ENCODE measurements around the gene EMC10. TPM values are rescaled to one million over a fixed set of nuclear protein-coding genes. Genes with fewer than 3 reads are reported as not detected.

The EMC10 gene
- total RNA-seq, 1 donor from 2014 or later = 66.9 TPM

DNA sequence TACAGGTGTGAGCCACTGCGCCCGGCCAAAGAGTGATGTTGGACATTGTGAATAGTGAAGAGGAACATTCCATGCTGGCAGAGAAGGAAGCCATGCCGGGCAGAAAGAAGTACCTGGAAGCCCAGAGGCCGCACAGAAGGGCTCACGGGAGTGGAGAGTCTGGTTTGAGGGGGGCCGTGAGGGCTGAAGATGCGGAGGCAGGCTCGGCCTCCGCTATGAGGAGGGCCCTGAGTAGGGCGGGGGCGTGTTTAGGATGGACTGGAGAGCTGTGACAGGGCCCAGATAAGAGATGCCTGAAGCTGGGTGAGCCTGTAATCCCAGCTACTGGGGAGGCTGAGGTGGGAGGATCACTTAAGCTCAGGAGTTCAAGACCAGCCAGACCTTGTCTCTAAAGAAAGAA lies 33.1 kb downstream of the EMC10 start:
- intact Hi-C loops (cut with DNase I) = no loop called here
- DNase-seq (ENCODE audit: low spot score) = no peak
- no peak for ATAC-seq

DNA sequence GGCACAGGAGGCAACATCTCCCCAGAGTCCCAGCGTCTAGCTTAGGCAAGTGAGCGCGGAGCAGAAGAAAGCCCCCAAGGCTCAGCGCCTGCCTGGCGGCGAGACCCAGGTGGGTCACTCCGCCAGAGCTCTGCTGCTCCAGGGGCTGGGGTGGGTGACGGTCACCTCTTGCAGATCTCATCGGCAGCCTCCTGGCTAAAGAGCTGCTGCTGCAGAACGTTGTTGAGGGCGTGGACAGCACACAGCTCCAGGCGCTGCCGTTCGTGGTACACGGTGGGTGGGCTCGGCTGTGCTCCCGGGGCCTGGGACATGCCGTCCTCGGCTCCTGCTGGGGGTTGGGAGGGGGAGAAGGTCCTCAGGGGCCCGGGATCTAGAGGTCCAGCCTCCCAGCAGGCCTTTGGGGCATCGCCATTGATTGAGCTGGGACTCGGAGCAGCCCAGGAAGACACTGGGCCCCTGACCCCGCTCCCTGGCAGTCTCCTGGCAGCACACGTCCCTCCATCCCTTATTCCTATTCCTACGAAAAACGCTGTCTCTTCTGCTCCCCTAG lies 33.9 kb downstream of the EMC10 start:
- DNase-seq (ENCODE audit: low spot score) = no peak

DNA sequence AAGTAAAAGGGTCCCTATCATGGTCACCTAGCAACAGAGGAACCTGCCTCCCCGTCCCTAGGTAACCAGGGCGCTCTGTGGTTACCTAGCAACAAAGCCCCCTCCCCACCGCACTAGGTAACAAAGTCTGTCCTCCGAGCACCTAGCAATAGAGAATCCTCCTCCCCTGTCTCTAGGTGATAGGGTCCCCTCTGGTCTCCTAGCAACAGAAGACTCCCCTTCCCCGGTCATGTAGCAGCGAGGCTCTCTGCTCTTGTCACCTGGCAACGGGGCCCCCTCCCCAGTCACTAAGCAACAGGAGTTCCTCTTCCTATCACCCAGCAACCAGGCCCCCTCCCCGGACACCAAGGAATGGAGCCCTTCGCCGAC lies 34.4 kb downstream of the EMC10 start:
- DNase-seq (ENCODE audit: low spot score) = no peak
- ATAC-seq = no peak
- intact Hi-C loops (cut with DNase I) = no loop called here

More for the DNA sequence above, 33.9 kb downstream of the EMC10 start:
- intact Hi-C loops (cut with DNase I) = no loop called here
- ATAC-seq = no peak

DNA sequence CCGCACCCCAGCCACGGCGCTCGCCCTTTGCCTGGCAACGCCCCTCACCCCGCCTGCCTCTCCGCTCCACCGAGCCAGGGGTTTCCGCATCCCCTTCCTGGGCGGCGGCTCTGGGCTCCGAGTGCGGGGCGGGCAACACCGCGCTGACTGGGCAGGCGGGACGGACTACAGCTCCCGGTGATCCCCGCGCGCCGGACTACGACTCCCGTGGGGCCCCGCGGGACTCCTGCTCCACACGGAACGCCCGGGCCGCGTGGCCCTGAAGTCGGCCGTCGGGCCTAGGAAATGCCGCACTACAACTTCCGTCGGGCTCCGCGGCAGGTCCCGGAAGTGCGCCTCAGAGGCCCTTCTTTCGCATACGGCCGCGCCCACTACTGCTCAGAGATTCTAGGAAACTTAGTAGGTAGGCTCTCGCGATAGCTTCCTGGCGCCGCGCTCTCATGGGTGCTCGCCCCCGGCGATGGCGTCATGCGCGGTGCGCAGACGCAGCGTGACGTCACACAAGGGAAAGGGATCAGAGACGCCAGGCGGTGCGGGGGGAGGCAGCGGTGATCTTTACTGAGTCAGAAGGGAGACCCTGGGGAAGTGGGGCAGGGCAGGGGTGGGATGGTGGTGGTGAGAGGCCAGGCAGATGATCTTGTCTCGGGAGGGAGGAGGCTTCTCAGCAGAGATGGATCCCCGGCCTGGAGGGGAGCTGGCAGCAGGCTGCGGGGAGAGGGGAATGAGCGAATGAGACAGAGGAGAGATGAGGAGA lies 34.9 kb downstream of the EMC10 start, which contains the start of gene JOSD2:
Gene JOSD2 (minus strand): TSS at position 123 of the 754 bp plus-strand sequence. CDS start 760 bp downstream, outside the sequence.
- intact Hi-C loops (cut with DNase I) = no loop called here
- ATAC-seq (peak; percentile 96), DNase-seq (ENCODE audit: low spot score) (peak; percentile 99)

DNA sequence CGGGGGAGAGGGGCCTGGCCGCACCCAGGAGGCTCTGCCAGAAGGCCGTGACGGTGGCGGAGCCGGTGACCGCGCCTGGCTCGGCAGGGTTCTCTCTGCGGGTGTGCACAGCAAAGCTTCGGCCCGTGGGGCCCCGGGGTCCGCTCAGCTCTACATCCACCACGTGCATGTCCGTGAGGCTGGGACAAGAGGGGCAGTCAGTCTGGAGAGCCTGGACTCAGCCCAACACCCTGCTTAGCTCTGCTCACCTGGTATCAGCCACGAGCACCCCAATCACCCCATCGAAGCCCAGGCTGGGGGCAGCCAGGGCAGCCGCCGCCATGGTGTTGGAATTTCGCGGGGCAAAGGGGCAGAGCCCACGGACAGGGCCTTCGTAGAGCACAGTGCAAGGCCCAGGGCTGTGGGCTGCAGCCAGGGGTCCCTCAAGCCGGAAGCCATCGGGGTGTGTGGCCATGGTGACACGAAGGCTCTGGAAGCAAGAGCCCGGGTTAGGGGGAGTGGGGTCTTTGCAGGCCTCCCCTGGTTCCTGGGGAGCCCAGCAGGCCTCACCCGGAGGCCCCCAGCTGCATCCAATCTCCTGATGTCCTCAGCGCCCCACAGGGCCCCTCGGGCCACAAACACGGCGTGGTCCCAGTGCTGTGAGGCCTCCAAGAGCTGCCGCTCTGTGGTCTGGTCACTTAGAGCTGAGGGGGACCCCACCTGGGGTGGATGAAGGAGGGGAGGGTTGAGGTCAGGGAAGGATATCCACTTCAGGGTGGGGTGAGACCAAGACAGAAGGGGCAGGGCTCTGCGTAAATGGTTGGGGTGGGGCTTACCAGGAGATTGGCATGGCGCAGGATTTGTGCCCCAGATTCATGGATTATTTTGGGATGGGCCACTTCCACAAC lies 36.0 kb downstream of the EMC10 start:
- intact Hi-C loops (cut with DNase I) = no loop called here
- DNase-seq (ENCODE audit: low spot score) = no peak
- ATAC-seq = no peak

DNA sequence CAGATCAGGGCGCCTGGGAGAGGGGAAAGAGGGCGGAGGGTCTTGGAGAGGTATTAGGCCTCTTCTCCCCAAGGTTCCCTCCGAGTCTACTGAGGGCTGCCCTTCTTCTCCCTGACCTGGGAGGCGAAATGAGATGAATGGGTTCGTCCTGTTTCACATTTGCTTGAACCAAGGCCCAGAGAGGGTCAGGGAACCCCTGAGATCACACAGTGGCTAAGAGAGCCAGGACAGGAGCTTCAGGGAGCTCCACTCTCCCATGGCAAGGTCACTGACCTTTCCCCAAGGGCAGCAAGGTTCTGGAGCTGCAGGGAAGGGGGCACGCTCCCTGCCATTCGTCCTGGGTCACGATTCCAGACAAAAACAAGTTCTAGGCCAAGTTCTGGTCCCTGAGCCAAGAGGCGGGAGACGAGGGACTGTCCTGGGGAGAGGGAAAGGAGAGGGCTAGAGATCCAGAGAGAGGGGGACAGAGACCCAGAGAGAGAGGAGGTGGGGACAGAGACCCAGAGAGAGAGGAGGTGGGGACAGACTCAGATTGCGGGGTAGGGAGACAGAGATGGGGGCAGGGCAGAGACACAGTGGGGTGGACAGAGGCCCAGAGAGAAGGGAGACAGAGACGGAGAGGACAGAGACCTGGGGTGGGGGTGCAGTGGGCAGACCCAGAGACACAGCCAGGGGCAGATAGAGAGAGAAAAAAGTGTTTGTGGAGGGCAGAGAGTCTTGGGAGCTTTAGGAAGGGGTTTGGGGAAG lies 36.9 kb downstream of the EMC10 start:
- intact Hi-C loops (cut with DNase I) = no loop called here
- ATAC-seq (no peak), DNase-seq (ENCODE audit: low spot score) (no peak)

DNA sequence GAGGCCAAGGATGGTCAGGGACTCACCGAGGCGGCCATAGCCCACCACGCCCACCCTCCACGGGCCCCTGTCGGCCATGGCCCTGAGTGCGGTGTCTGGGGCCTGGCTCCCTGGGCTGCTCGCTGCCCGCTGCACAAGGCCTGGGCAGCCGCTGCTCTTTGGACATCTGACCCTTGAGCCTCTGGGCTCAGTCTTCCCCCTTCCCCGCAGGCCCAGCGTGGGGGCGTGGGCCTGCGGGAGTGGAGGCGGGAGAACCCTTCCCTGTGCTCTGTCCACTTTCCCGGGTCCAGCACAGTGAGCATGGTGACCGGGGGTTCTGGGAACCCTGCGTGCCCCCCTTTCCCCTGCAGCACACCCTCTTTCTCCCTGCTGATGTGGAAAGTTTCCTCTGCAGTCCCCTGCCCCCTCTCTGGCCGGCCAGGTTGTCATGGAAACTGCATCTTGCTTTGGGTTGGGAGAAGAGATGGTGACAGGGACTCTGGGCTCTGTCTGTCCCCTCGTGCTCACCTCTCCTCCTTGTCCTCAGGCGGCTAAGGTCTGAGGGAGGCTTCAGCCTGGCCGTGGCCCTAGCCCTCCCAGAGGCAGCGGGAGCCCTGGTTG lies 37.5 kb downstream of the EMC10 start, which contains the start of gene ASPDH:
Gene ASPDH (minus strand): TSS at position 168 of the 600 bp plus-strand sequence. CDS start 90 bp downstream, at position 78.
- intact Hi-C loops (cut with DNase I) = no loop called here
- DNase-seq (ENCODE audit: low spot score) = no peak
- ATAC-seq = no peak

DNA sequence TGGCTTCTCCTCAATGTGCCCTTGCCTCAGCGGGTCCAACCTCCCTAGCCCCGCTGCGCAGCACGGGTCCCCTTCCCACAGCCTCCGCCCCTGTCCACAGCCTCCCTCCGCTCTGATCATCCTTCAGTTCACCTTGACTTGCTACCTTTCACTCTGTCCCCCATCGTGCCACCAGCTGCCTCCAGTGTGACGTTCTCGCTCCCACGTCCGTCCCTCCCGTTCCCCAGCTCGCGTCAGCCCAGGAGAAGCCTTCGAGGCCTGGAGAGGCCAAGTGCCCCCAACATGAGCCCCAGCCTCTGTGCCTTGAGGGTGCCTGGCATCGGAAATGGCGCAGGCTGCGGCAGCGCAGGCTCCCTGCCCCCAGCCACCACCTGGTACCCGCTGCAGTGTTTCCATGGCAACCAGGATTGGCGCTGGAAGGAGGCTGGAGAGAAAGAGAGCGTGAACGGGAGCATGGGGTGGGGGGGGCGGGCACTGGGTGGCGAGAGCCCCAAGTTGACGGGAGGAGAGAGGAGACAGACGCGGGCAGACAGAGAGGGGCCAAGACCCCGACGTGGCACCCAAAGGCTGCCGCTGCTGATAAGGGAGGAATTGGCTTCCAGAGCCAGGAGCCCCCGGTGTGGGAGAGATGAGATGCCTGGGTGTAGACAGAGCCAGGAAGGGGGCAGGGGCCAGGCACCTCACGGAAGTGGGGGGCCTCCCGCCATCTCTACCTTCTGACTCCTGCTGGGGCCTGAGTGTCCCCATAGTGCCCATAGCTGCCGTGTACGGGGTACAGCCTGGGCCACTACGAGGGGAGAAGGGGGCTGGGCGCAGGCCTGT lies 38.2 kb downstream of the EMC10 start:
- DNase-seq (ENCODE audit: low spot score) (no peak), ATAC-seq (no peak)
- intact Hi-C loops (cut with DNase I) = no loop called here

DNA sequence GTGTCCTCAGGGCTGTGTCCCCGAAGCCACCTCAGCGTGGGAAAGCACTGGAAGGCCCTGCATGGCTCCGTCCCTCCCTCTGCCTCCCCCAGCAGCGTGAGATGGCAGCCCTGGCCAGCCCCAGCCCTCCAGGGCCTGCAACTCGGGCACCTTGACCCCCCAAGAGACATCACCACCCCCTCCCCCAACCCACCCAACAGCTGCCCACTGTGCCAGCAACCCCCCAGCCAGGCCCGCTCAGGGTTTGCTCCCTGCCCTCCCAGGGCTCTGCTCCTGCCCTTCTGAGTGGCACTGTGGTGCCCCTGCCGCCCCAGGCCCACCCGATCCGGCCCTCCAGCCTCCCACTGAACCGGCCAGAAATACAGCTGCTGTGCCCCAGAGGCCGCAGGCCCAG lies 38.9 kb downstream of the EMC10 start:
- intact Hi-C loops (cut with DNase I) = no loop called here
- no peak for DNase-seq (ENCODE audit: low spot score)
- ATAC-seq = no peak

DNA sequence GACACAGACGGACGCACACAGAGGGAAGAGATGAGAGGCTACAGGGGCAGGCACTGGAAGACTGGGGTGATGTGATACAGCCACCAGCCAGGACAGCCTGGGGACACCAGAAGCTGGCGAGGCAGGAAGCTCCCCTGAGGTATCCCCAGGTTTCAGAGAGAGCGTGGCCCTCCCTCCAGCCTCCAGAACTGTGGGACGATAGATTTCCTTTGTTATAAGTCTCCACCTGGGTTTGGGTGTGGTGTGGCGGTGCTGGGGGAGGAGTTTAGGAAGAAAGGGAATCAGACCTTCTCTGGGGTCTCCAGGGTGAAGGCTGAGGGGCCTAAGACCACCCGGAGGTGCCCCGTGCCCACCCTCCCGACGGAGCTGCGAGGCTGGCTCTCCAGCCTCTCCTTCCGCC lies 40.1 kb downstream of the EMC10 start:
- no peak for ATAC-seq
- intact Hi-C loops (cut with DNase I) = no loop called here

DNA sequence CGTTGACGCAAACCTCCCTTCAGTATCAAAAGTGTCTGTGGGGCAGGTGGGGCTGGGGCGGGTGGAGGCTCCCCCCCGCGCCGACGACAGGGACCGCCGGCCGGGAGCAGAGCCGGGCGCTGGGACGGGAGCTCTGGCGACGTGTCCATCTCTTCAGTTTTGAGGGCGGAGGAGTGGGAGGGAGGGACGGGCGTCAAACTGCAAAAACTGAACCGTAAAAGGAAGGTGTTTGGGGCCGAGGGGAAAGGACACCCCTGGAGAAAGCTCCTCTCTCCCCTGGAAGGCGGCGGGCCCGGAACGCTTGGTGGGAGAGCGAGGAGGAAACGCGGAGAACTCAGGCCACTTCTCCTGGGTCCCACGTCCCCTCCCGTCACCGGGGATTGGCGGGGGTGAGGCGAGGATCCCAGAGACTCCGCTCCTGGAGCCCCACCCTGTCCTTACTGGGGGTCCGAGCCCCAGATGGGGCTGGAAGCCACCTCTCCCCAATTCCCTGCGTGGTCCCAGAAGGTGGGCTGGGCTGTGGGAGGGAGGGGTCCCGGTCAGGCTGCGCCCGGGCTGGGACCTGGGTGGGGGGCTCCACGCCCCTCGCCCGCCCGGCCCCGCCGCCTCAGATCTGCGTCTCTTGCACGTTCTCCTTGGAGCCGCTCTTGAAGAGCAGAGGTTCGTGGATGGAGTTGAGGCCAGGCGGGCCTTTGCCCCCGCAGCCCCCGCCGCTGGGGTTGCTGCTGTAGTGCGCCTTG lies 40.8 kb downstream of the EMC10 start:
- intact Hi-C loops (cut with DNase I) = no loop called here
- DNase-seq (ENCODE audit: low spot score) (no peak), ATAC-seq (no peak)

More for the DNA sequence above, 40.1 kb downstream of the EMC10 start:
- DNase-seq (ENCODE audit: low spot score) = no peak

DNA sequence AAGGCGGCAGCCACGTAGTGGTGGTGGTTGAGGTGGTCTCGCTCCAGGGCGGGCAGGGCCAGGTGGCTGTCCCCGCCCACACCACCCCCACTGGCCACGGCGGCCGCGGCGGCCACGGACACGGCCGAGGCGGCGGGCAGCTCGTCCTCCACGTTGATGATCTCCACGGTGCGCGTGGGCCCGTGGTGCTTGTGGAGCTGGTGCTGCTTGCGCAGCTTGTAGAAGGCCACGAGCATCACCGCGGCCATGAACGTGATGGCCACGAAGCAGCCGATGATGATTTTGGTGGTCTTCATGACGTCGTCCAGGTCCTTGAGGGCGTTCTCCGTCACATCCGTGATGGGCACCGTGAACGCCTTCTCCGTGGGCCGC lies 41.4 kb downstream of the EMC10 start:
- intact Hi-C loops (cut with DNase I) = no loop called here
- no peak for ATAC-seq
- DNase-seq (ENCODE audit: low spot score) = no peak

DNA sequence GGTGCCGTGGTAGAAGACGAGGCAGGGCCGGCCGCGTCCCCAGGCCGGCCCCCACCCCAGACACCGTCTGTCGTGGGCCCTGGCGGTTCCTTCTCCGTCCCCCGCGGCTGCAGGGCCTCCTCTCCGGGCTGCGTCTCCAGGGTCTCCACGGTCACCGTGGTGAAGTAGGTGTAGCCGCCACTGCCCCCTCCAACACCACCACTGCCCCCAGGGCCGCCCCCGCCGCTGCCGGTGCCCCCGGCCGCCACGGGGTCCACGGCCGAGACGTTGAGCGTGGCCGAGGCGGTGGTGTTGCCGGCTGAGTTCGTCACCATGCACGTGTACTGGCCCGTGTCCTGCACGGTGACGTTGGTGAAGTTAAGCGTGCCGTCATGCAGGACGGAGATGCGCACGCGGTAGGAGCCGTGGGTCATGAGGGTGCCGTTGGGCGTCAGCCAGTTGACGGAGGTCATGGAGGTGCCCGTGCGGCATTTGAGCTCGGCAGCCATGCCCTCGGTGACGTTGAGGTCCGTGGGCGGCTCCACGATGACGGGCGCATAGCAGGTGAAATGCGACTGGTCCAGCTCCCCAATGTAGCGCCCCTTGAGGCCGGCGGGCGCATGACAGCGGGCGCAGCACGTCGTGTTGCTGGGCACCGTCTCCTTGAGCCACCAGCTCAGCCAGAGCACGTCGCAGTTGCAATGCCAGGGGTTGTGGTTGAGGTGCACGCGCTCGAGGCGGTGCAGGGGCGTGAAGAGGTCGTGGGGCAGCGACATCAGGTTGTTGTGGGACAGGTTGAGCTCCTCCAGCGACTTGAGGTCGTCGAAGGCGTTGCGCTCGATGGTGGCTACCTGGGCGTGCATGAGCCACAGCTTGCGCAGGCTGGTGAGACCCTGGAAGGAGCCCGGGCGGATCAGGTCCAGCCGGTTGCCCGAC lies 42.0 kb downstream of the EMC10 start:
- ATAC-seq (no peak), DNase-seq (ENCODE audit: low spot score) (no peak)
- intact Hi-C loops (cut with DNase I) = no loop called here

DNA sequence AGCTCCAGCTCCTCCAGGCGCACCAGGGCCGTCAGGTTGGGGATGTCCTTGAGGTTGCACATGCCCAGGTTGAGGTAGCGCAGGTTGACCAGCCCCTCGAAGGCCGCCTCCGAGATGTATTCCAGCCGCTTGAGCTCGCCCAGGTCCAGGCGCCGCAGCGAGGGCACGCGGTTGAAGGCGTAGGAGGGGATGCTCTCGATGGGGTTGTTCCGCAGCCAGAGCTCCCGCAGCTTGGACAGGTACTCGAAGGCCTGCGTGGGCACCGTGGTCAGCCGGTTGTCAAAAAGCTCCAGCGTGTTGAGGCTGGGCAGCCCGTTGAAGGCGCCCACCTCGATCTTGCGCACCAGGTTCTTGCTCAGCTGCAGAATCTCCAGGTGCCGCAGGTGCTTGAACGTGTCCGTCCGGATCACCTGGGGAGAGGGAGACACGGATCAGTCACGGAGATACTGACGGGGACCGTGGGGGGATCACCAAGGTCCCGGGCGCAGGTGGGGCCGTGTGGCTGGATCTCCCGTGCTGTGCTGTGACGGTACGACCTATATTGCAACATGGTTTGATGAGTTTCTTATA lies 42.8 kb downstream of the EMC10 start:
- intact Hi-C loops (cut with DNase I) = no loop called here
- no peak for ATAC-seq
- no peak for DNase-seq (ENCODE audit: low spot score)

DNA sequence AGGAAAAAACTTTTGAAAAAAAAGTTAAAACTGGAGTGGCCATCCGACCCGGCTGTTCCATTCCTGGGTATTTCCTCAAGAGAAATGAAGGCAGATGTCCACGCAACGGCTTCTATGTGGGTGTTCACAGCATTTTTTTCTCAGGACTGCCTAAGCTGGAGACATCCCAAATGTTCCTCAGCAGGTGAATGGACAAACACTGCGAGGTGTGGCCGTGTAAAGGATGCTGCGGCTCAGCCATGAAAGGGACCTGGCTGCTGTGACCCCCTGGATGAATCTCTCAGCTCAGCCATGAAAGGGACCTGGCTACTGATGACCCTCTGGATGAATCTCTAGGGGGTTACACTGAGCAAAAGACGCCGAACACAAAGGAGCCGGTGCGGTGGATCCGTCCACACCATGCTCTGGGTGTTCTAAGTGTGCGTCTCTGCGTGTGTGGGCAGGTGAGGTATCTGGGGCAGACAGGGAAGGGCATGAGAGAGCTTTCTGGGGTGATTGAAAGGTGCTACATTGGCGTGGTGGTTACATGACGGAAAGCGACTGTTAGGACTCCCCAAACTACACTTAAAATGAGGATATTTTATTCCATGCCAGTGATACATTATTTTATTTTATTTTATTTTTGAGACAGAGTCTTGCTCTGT lies 44.6 kb downstream of the EMC10 start:
- DNase-seq (ENCODE audit: low spot score) (no peak), ATAC-seq (no peak)
- intact Hi-C loops (cut with DNase I) = no loop called here

DNA sequence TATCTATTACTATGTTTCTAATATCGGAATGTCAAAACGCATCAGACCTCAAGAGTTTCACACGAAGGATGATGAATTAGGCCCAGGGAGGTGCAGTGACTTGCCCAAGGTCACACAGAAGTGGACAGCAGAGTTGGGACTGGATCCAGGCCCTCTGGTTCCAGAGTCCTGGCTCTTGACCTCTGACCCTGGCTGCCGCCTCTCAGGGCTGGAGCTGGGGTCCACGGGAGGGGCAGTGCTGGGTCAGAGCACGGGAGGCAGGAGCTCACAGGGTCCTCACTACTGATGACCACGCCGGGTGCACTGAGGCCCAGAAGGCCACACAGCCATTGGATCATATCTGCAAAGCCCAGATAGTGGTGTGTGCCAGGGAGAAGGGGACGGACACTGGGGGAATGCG lies 46.6 kb downstream of the EMC10 start:
- ATAC-seq (no peak), DNase-seq (ENCODE audit: low spot score) (no peak)
- intact Hi-C loops (cut with DNase I) = no loop called here
